GM18870 (cell line): Measurements from ENCODE around the gene BTBD17.

ENCODE experiments used
- ATAC-seq: cut with Tn5 transposase; IDR thresholded peaks from one replicate; pipeline ENCODE4 v1.9.1; 2021; ENCODE audit warnings: moderate library complexity; ENCODE audit not compliant: unreplicated experiment

BTBD17 gene

GRCh38 chr17:74339537-74340195, 22.0 kb downstream of the BTBD17 start:
- no peak for ATAC-seq

- no peak for ATAC-seq
Observed at GRCh38 chr17:74337834-74338500, 23.7 kb downstream of the BTBD17 start.

DNA sequence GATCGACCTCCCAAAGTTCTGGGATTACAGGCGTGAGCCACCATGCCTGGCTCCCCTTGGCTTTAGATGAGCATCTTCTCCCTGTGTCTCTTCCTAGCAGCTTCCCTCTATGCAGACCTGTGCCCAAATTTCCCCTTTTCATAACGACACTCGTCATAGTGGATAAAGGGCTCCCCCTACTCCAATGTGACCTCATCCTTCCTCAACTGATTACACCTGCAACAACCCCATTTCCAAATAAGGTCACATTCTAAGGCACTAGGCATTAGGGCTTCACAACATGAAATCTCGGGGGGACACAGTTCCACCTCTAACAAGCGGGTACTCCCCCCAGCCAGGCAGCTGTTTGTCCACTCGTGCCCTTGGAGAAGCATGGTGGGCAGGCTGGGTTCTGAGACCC, 25.4 kb downstream of the BTBD17 start:
- ATAC-seq, result no peak

- ATAC-seq, result no peak
Observed at GRCh38 chr17:74335529-74336062, 26.1 kb downstream of the BTBD17 start.

DNA sequence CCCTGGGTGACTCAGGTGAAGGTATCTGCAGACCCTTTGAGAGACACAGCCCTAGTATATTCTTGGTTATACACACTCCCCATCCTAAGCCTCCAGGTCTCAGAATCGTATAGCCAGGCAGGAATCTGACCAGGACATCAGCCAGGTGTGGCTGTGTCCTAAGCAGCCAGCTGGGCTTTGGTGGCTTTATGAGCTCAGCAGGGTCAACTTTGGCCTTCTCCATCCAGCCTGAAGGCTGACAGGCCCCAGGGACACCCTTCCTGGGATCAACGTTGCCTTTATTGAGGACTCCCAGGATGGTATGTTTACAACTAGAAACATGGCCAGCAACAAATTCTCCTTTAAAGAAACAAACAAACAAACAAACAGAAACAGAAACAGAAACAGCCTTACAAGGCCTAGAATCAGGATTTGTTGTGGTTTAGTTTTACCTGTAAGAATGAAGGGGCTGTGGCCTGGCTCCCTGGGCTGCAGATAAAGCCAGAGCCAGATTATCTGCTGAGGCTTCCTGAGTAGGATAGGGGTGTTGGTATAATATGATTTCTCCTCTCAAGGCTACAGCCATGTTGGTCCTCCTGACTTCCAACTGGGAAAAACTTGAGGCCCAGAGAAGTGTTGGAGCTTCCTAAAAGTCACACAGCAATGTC, 27.2 kb downstream of the BTBD17 start:
- ATAC-seq, result no peak

DNA sequence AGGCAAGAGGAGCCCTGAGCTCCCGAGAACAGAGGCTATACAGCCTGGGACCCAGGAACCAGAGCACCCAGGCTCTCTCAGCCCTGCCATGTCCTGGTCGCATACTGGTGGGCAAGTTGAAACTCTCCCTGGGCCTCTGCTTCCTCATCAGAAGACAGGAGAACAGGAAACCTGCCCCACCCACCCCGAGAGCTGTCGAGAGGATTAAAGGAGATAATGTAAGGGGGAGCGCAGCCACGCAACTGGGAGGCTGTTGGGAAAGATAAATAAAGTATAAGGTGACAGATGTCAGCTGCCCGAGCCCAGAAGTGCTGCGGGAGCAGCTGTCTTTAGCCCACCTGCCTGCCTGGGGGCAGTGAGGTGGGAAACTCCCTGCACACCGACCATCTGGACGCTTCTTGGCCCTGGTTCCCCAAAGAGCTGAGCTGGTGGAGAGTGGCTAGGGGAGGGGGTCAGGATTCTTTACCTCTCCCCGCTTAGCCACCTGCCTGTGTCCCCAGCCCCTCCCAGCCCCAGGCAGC, 28.8 kb downstream of the BTBD17 start:
- ATAC-seq, result no peak

GRCh38 chr17:74332017-74332650, 29.5 kb downstream of the BTBD17 start:
- ATAC-seq, result no peak

GRCh38 chr17:74330446-74330845, 31.2 kb downstream of the BTBD17 start:
- no peak for ATAC-seq

DNA sequence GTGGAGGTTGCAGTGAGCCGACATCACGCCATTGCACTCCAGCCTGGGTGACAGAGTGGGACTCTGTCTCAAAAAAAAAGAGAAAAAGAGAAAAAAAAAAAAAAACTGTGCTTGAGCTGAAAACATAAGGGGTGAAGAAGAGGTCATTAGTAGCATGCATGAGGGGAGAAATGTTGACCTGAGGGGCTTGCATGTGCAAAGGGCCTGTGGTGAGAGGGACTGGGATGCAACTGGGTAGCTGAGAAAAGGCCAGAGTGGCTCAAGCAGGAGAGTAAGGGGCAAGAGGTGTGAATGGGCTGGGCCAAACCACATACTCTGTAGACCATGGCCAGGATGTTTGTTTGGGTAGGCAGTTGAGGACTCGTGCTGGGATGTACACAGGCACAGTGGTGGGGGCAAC, 32.3 kb downstream of the BTBD17 start:
- ATAC-seq, result no peak

DNA sequence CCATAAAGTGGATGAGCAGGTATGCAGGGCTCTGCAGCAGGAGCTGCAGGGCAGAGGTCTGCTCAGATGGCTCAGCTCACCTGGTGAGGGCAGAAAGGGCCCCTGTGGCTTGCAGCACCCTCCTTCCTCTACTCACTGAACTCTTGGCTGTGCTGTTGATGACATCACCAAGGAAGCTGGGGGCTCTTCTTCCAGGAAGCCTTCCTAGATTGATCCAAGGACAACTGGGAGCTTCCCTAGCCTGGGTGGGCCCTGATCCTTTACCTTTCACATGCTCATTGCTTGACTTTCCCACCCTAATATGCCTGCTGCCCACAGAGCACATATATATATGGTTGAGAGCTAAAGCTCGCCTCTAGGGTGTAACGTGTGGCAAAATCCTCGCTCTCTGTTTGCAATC, 33.2 kb downstream of the BTBD17 start:
- ATAC-seq, result no peak

DNA sequence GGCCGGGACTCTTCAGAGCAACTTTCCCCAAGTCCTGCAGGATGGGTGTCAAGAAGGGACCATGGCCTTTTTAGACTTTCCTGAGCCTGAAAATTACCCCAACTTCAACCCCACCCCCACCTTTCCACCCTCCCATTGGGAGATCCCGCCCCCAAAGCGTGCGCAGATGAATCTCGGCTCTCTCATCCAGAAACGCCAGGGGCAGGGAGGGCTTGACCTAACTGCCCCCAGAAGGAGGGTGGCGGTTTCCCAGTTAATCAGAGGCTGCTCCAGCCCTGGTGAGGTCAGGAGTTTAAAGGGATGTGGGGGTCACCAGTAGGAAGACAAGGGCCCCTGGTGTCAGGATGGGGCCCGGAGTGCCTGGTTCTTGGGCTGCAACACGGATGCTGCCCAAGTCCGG, 35.2 kb downstream of the BTBD17 start:
- ATAC-seq, result no peak

DNA sequence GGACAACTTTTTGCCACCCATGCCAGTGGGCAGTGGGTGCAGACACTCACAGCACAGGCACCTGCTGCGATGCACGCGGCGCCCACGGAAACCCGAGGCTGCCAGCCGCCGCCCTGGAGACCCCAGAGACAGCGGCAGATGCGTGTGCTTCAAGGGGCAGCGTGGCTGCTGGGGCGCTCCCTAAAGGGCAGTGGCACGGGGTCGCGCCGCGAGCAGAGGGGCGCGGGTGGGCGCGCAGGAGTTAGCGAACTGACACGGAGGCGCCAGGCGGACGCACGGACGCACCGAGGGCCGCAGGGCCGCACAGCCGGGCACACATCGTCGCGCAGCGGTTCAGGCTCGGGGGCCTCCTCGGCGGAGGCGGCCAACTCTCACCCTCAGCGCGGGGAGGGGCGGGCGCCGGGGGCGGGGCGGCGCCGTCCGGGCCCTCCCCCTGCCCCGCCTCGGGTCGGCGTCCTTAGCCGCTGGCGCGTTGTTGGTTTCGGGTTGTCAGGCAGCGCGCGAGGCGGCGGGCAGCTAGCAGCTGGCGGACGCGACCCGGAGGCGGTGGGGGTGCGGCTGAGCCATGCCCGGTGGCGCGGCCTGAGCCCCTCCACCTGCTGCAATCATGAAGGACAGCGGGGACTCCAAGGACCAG, 35.8 kb downstream of the BTBD17 start, which contains the start of gene KIF19:
TSS of gene KIF19 (plus strand) at position 484 of the 637 bp plus-strand sequence. CDS start at position 608, 124 bp downstream.
- no peak for ATAC-seq

GRCh38 chr17:74325376-74325742, 36.3 kb downstream of the BTBD17 start:
- no peak for ATAC-seq

DNA sequence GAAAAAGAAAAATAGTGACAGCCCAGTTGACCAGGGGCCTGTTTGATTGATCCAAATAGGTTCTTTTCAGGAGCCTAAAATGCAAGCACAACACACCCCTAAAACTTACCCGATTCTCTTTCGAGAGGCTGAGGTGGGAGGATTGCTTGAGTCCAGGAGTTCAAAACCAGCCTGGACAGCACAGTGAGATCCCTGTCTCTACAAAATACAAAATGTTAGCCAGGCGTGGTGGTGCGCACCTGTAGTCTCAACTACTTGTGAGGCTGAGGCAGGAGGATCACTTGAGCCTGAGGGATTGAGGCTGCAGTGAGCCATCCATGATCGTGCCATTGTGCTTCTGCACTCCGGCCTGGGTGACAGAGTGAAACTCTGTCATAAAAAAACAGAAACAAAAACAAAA, 37.1 kb downstream of the BTBD17 start:
- ATAC-seq, result no peak

DNA sequence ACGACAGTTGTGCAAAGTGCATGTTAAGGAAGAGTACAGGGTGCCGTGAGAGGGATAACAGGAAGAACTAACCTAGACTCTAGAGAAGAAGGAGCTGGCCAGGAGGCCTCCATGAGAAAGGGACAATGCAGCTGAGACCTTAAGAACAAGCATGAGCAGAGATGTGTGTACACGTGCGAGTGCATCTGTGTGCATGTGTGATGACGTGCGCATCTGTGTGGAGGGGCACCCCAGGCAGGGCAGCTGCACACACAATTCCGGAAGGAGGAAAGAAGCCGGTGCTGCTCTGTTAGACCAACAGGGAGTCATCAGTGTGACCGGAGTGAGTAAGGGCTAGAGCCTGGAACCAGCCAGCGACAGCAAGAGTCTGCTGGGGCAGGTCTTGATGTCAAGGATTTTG, 43.3 kb downstream of the BTBD17 start:
- ATAC-seq, result no peak

- no peak for ATAC-seq
Observed at GRCh38 chr17:74317071-74317470, 44.6 kb downstream of the BTBD17 start.

DNA sequence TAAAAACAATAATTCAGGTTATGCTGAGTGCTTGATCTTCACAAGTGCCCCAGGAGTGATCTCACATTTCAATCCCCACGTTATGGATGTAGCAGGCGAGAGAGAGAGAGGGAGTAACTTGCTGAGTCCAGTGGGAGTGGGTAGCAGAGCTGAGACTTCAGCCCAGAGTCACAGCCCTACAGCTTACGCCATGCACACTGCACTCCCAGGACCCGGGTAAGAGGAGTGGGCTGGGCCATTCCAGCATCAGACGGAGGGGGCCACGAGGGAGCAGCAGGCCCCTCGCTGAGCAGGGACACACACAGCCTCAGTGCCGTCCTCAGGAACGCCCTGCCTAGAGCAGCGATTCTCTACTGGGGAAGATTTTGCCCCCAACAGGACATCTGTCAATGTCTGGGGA, 45.4 kb downstream of the BTBD17 start:
- ATAC-seq, result no peak

GRCh38 chr17:74314877-74315276, 46.8 kb downstream of the BTBD17 start:
- no peak for ATAC-seq

DNA sequence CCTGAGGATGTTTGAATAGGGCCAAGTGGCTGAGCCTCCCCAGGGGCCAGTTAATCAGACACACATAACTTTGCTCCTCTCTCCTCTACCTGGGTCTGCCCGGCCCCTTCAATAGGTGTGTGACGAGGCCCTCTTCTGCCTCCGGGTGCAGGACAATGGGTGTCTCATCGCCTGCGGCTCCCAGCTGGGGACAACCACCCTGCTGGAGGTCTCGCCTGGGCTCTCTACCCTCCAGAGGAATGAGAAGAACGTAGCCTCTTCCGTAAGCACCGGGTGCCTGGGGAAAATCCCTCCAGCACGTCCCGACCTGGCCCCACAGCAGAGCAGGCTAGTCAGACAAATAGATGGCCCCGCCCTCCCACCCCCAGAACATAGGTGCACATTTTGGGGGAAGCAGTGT, 51.8 kb downstream of the BTBD17 start:
- ATAC-seq, result no peak

- ATAC-seq, result no peak
Observed at GRCh38 chr17:74307984-74308773, 53.5 kb downstream of the BTBD17 start.
